ENCODE data around the gene NDUFC1.

Gene NDUFC1

DNA sequence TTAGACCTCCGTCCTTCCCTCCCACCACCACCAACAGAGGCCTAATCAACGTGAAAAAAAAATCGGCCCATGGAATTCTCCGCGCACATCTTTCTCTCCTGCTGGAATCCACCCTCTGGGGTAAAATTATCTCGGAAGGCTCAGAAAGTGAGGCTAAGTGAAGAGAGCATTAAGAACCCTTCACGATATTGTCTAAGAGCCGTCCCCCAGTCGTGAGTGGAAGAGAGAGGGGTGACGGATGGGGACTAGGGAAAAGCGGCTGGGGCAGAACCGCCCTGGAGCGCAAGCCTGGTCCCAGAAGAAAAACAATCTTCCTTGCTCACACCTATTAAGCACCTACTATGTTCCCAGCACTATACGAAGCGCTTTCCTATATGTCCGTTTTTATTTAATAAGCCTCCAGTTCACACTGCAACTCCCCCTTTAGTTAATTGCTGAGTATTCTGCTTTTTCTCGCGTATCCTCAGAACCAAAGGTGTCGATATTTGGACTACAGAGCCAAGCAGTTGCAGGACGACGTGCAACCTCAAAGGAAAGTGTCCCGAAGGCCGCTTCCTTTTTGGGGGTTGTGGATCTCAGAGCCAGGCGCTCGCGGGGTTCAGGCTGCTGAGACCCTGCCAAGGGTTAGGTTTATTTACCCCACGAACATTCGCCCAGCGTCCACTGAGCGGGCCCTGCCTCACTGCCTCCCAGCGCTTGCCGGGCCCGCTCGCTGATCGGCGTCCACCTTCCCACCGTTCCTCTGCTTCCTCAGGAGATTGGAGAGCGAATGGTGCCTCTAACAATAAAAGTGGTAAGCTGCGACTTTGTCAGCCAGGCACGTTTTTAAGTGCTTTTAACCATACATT lies 23.1 kb downstream of the NDUFC1 start:
- H3K4me3 ChIP-seq (ENCODE audit: insufficient read depth, low read depth, low read length, poor library complexity, severe bottlenecking) = peak overlapping the region; percentile 54
- H3K27me3 ChIP-seq (replicated peaks; ENCODE audit: control insufficient read depth, insufficient read depth, low read length, poor library complexity, severe bottlenecking) = peaks cover 31% of the 10 kb centered on the region
- no peaks in the 10 kb centered on the region for H3K9me3 ChIP-seq (ENCODE audit: control insufficient read depth, low read length)
- no peak overlapping the region for H3K27ac ChIP-seq (ENCODE audit: insufficient read depth, low read length, poor library complexity, severe bottlenecking)
- no peak for DNase-seq
- no peaks in the 10 kb centered on the region for H3K36me3 ChIP-seq (ENCODE audit: control insufficient read depth, insufficient read depth, low read length)
- H3K4me1 ChIP-seq (ENCODE audit: control insufficient read depth, insufficient read depth, low read length, poor library complexity, severe bottlenecking) = peaks cover 12% of the 10 kb centered on the region

DNA sequence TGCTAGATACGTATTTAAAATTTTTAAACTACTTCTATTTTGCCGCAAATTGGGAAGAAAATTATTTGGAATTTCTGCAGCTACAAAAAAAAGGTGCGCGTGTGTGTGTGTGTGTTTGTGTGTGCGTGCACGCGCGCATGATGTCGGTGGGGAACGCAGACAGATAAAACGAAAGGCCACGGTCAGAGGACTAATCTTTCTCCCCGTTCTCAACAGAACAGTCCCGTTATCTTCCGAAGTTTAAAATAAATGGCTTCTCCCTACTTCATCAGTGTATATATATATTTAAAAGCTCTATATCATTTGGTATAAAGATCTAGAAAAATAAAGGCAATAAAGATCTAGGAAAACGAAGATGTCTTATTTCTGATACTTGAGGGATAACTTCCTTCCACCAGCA lies 23.8 kb downstream of the NDUFC1 start:
- H3K4me3 ChIP-seq (ENCODE audit: insufficient read depth, low read depth, low read length, poor library complexity, severe bottlenecking) = no peak overlapping the region
- no peaks in the 10 kb centered on the region for H3K9me3 ChIP-seq (ENCODE audit: control insufficient read depth, low read length)
- no peak overlapping the region for H3K27ac ChIP-seq (ENCODE audit: insufficient read depth, low read length, poor library complexity, severe bottlenecking)
- no peaks in the 10 kb centered on the region for H3K36me3 ChIP-seq (ENCODE audit: control insufficient read depth, insufficient read depth, low read length)
- no peak for DNase-seq
- peaks cover 31% of the 10 kb centered on the region for H3K27me3 ChIP-seq (replicated peaks; ENCODE audit: control insufficient read depth, insufficient read depth, low read length, poor library complexity, severe bottlenecking)
- H3K4me1 ChIP-seq (ENCODE audit: control insufficient read depth, insufficient read depth, low read length, poor library complexity, severe bottlenecking) = peaks cover 12% of the 10 kb centered on the region

DNA sequence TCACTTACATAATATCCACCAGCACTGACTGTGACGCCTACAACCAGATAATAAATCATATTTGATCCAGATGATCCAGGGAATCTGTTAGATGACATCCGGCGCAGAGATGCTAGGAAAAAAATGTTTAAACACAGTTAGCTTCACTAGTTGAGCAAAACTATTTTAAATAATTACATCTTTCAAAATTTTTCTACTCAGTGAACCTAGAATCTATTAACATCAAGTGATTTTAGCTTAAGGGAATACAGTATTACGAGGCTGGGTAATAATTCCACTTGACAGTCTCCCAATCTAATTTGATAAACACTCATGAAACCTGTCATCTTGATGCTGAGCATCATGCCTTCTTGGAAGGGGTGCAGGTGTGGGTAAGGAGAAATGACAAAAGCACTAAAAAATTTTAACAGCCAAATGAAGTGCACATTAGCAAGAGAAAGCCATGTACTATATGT lies 27.0 kb downstream of the NDUFC1 start:
- no peak overlapping the region for H3K27ac ChIP-seq (ENCODE audit: insufficient read depth, low read length, poor library complexity, severe bottlenecking)
- H3K4me3 ChIP-seq (ENCODE audit: insufficient read depth, low read depth, low read length, poor library complexity, severe bottlenecking) = no peak overlapping the region
- peaks cover 29% of the 10 kb centered on the region for H3K27me3 ChIP-seq (replicated peaks; ENCODE audit: control insufficient read depth, insufficient read depth, low read length, poor library complexity, severe bottlenecking)
- no peaks in the 10 kb centered on the region for H3K36me3 ChIP-seq (ENCODE audit: control insufficient read depth, insufficient read depth, low read length)
- peaks cover 12% of the 10 kb centered on the region for H3K4me1 ChIP-seq (ENCODE audit: control insufficient read depth, insufficient read depth, low read length, poor library complexity, severe bottlenecking)
- H3K9me3 ChIP-seq (ENCODE audit: control insufficient read depth, low read length) = no peaks in the 10 kb centered on the region
- no peak for DNase-seq

DNA sequence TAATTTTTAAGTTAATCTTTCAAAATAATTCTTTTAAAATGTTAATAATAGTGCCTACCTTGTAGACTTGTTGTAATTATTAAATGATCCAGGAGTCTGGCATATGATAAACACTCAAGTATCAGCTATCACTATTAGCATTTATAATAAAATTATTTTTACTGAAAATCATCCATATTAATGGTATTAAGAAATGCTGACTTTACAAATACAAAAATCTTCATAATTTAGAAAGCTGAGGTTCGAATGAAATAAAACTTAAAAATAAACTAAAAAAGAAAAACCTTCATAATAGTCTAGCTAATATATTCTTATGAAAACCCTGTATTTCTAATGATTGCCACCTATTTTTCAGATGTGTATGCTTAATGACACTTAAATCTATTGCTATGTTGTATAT lies 27.5 kb downstream of the NDUFC1 start:
- Histone ChIP-seq H3K4me1 (ENCODE audit: control insufficient read depth, insufficient read depth, low read length, poor library complexity, severe bottlenecking) (peaks cover 11% of the 10 kb centered on the region), H3K27me3 (replicated peaks; ENCODE audit: control insufficient read depth, insufficient read depth, low read length, poor library complexity, severe bottlenecking) (peaks cover 25% of the 10 kb centered on the region), H3K9me3 (ENCODE audit: control insufficient read depth, low read length) (no peaks in the 10 kb centered on the region), H3K4me3 (ENCODE audit: insufficient read depth, low read depth, low read length, poor library complexity, severe bottlenecking) (no peak overlapping the region), H3K27ac (ENCODE audit: insufficient read depth, low read length, poor library complexity, severe bottlenecking) (no peak overlapping the region), H3K36me3 (ENCODE audit: control insufficient read depth, insufficient read depth, low read length) (no peaks in the 10 kb centered on the region)
- no peak for DNase-seq

DNA sequence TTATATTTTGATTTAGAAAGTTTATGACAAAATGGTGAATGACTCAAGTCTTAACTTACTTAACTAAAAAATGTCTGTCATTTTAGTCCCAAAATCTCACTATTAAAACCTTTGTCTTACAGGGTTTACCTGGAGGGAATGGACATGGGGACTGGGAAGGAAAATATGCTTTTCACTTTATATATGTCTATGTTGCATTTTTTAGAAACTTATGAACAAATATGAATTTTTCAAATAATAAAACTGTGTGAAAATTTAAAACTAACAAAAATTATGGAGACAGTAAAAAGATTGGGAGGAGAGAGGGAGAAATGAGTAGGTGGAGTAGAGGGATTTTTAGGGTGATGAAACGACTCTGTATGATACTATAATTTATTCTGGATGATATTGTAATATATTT lies 28.4 kb downstream of the NDUFC1 start:
- no peak for DNase-seq
- no peak overlapping the region for H3K4me3 ChIP-seq (ENCODE audit: insufficient read depth, low read depth, low read length, poor library complexity, severe bottlenecking)
- H3K27ac ChIP-seq (ENCODE audit: insufficient read depth, low read length, poor library complexity, severe bottlenecking) = no peak overlapping the region
- peaks cover 2% of the 10 kb centered on the region for H3K4me1 ChIP-seq (ENCODE audit: control insufficient read depth, insufficient read depth, low read length, poor library complexity, severe bottlenecking)
- H3K36me3 ChIP-seq (ENCODE audit: control insufficient read depth, insufficient read depth, low read length) = no peaks in the 10 kb centered on the region
- H3K9me3 ChIP-seq (ENCODE audit: control insufficient read depth, low read length) = no peaks in the 10 kb centered on the region
- peaks cover 16% of the 10 kb centered on the region for H3K27me3 ChIP-seq (replicated peaks; ENCODE audit: control insufficient read depth, insufficient read depth, low read length, poor library complexity, severe bottlenecking)

DNA sequence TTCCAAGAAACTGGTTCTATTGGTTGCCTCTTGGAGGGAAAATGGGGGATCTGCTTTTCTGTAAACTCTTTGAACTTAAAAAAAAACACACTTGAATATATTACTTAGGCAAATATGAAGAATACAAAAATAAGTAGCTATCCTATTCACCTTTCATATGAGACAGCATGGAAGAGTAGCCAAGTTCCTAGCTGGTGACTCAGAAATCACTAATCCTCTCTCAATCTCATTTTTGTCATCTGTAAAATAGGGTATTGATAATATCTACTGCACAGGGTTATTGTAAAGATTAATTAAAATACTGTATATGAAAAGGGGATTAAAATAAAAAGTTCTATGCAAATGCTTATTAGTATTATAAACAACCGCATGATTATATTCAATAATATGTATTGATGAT lies 35.0 kb downstream of the NDUFC1 start:
- Histone ChIP-seq H3K27ac (ENCODE audit: insufficient read depth, low read length, poor library complexity, severe bottlenecking) (peak overlapping the region; percentile 43), H3K4me3 (ENCODE audit: insufficient read depth, low read depth, low read length, poor library complexity, severe bottlenecking) (peak overlapping the region; percentile 40), H3K9me3 (ENCODE audit: control insufficient read depth, low read length) (no peaks in the 10 kb centered on the region), H3K36me3 (ENCODE audit: control insufficient read depth, insufficient read depth, low read length) (no peaks in the 10 kb centered on the region), H3K27me3 (replicated peaks; ENCODE audit: control insufficient read depth, insufficient read depth, low read length, poor library complexity, severe bottlenecking) (no peaks in the 10 kb centered on the region), H3K4me1 (ENCODE audit: control insufficient read depth, insufficient read depth, low read length, poor library complexity, severe bottlenecking) (no peaks in the 10 kb centered on the region)
- no peak for DNase-seq

DNA sequence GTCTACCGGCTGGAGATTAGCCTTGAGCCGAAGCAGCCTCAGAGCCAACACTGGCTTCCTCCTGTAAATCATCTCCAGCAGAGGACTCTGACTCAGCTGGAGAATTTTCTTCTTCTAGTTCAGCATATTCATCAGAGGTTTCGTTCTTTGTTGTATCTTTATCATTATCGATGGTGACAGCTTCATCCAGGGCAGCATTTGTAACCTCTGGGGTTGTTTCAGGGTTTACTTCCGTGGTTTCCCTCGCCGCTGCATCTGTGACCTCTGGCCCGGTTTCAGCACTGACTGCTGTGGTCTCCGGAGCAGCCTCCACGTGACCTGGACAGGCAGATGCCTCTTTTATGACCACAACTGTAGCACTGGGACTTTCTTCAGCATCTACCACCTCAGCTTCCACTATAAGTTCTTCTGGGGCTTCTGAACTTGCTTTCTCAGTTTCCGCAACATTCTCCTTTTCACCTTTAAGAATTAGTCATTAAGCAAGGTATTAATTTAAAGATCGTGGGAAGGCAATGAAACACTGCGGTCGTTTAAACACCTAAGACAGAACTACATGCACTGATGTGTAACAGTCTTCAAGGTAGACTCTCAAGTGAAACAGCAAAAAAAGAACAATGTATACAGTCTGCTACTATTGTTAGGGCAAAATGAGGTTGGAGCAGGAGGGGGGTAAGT lies 35.6 kb downstream of the NDUFC1 start:
- peak; percentile 59 to 64 (median 63) for DNase-seq
- no peaks in the 10 kb centered on the region for H3K9me3 ChIP-seq (ENCODE audit: control insufficient read depth, low read length)
- H3K4me1 ChIP-seq (ENCODE audit: control insufficient read depth, insufficient read depth, low read length, poor library complexity, severe bottlenecking) = no peaks in the 10 kb centered on the region
- H3K27ac ChIP-seq (ENCODE audit: insufficient read depth, low read length, poor library complexity, severe bottlenecking) = peak overlapping the region; percentile 43
- H3K27me3 ChIP-seq (replicated peaks; ENCODE audit: control insufficient read depth, insufficient read depth, low read length, poor library complexity, severe bottlenecking) = no peaks in the 10 kb centered on the region
- H3K36me3 ChIP-seq (ENCODE audit: control insufficient read depth, insufficient read depth, low read length) = no peaks in the 10 kb centered on the region
- peak overlapping the region; percentile 40 for H3K4me3 ChIP-seq (ENCODE audit: insufficient read depth, low read depth, low read length, poor library complexity, severe bottlenecking)

DNA sequence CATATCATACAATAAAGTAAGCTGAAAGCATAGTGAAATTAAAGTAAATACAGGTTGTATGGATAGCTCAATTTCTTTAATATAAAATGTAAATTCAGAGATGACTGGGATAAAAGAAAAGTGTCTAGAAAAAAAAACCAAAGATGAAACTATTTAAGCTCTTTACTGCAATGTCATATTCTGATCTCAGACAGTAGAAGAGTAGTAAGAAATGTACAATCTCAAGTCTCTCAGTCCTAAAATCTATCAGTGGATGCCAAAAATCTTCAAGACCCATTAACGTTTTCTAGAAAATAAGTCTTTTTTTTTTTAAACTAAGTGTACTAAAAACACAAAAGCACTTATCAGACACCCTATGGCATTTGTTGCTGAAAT lies 36.1 kb downstream of the NDUFC1 start:
- H3K9me3 ChIP-seq (ENCODE audit: control insufficient read depth, low read length) = no peaks in the 10 kb centered on the region
- no peaks in the 10 kb centered on the region for H3K4me1 ChIP-seq (ENCODE audit: control insufficient read depth, insufficient read depth, low read length, poor library complexity, severe bottlenecking)
- peak overlapping the region; percentile 40 for H3K4me3 ChIP-seq (ENCODE audit: insufficient read depth, low read depth, low read length, poor library complexity, severe bottlenecking)
- no peak for DNase-seq
- H3K27ac ChIP-seq (ENCODE audit: insufficient read depth, low read length, poor library complexity, severe bottlenecking) = peak overlapping the region; percentile 43
- H3K27me3 ChIP-seq (replicated peaks; ENCODE audit: control insufficient read depth, insufficient read depth, low read length, poor library complexity, severe bottlenecking) = no peaks in the 10 kb centered on the region
- H3K36me3 ChIP-seq (ENCODE audit: control insufficient read depth, insufficient read depth, low read length) = no peaks in the 10 kb centered on the region

DNA sequence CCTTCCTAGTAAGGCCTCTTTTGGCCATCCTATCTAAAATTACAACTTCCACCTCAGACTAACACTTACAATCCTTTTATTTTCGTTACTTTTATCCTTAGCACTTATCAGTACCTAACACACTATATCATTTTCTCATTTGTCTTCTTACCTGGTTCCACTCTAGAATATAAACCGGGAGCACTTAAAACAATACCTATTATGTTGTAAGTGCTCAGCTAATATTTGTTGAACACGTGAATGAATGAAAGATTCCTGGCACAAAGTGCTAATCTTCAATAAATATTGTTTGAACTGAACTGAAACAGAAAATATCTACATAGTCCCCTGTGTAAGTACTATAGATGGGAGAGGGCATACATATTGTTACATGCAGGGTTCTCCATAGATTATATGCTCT lies 36.6 kb downstream of the NDUFC1 start:
- Histone ChIP-seq H3K36me3 (ENCODE audit: control insufficient read depth, insufficient read depth, low read length) (no peaks in the 10 kb centered on the region), H3K4me3 (ENCODE audit: insufficient read depth, low read depth, low read length, poor library complexity, severe bottlenecking) (no peak overlapping the region), H3K4me1 (ENCODE audit: control insufficient read depth, insufficient read depth, low read length, poor library complexity, severe bottlenecking) (no peaks in the 10 kb centered on the region), H3K27ac (ENCODE audit: insufficient read depth, low read length, poor library complexity, severe bottlenecking) (no peak overlapping the region), H3K9me3 (ENCODE audit: control insufficient read depth, low read length) (no peaks in the 10 kb centered on the region), H3K27me3 (replicated peaks; ENCODE audit: control insufficient read depth, insufficient read depth, low read length, poor library complexity, severe bottlenecking) (no peaks in the 10 kb centered on the region)
- DNase-seq = no peak

DNA sequence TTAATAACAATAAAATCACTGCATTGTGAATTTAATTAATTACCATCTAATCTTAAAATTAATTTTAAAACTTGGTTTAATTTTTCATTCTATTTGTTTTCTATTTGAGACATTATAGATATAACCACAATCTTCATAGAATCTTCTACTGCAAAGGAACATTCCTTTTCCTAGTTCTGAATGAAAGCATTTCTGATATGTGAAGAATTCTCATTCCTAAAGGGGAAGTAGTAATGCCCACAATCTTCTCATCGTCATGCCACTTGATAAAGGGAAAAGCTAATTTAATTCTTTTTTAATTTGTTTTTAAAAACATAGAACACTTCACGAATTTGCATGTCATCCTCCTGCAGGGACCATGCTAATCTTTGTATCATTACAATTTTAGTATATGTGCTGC lies 45.9 kb downstream of the NDUFC1 start:
- no peak for DNase-seq

More for the DNA sequence above, 45.9 kb downstream of the NDUFC1 start:
- Histone ChIP-seq H3K36me3 (ENCODE audit: control insufficient read depth, insufficient read depth, low read length) (no peaks in the 10 kb centered on the region), H3K27me3 (replicated peaks; ENCODE audit: control insufficient read depth, insufficient read depth, low read length, poor library complexity, severe bottlenecking) (no peaks in the 10 kb centered on the region), H3K4me1 (ENCODE audit: control insufficient read depth, insufficient read depth, low read length, poor library complexity, severe bottlenecking) (no peaks in the 10 kb centered on the region), H3K27ac (ENCODE audit: insufficient read depth, low read length, poor library complexity, severe bottlenecking) (no peak overlapping the region), H3K4me3 (ENCODE audit: insufficient read depth, low read depth, low read length, poor library complexity, severe bottlenecking) (no peak overlapping the region), H3K9me3 (ENCODE audit: control insufficient read depth, low read length) (no peaks in the 10 kb centered on the region)

Data from effector memory CD4-positive, alpha-beta T cell (primary cell).